ENCODE data around the gene ATP8A1. TPM values are rescaled to one million over a fixed set of nuclear protein-coding genes. Genes with fewer than 3 reads are reported as not detected.
"Not testable (repeated sequence)": the region's sequence is repeated elsewhere in the genome, so short reads cannot be mapped to it uniquely, and the experiment has no call there.

ATP8A1 gene
- total RNA-seq, 2 donors from 2014 or later, result 12.5 to 25.8 TPM

DNA sequence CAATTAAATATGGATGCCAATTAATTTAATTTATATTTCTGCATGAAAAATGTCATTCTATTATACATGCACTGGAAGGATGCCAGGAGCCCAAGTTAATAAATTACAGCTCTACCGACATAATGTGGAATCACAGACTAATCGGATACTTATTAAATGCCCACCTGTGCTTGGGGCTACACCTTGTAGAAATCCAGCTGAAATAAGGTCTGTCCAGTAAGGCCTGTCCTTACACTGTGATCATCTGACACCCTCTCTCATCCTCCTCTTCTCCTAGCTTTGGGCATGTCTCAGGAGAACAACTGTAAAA, 265.6 kb downstream of the ATP8A1 start:
- Histone ChIP-seq H3K9me3 (no peaks in the 10 kb centered on the region), H3K36me3 (no peaks in the 10 kb centered on the region), H3K4me3 (no peak overlapping the region), H3K27me3 (no peaks in the 10 kb centered on the region), H3K27ac (no peak overlapping the region), H3K4me1 (no peaks in the 10 kb centered on the region)
- TF ChIP-seq, protein P1, sequence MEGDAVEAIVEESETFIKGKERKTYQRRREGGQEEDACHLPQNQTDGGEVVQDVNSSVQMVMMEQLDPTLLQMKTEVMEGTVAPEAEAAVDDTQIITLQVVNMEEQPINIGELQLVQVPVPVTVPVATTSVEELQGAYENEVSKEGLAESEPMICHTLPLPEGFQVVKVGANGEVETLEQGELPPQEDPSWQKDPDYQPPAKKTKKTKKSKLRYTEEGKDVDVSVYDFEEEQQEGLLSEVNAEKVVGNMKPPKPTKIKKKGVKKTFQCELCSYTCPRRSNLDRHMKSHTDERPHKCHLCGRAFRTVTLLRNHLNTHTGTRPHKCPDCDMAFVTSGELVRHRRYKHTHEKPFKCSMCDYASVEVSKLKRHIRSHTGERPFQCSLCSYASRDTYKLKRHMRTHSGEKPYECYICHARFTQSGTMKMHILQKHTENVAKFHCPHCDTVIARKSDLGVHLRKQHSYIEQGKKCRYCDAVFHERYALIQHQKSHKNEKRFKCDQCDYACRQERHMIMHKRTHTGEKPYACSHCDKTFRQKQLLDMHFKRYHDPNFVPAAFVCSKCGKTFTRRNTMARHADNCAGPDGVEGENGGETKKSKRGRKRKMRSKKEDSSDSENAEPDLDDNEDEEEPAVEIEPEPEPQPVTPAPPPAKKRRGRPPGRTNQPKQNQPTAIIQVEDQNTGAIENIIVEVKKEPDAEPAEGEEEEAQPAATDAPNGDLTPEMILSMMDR (IDR thresholded peaks at IDR 0.05), result no peak
- no peak for DNase-seq (ENCODE audit: low spot score)

DNA sequence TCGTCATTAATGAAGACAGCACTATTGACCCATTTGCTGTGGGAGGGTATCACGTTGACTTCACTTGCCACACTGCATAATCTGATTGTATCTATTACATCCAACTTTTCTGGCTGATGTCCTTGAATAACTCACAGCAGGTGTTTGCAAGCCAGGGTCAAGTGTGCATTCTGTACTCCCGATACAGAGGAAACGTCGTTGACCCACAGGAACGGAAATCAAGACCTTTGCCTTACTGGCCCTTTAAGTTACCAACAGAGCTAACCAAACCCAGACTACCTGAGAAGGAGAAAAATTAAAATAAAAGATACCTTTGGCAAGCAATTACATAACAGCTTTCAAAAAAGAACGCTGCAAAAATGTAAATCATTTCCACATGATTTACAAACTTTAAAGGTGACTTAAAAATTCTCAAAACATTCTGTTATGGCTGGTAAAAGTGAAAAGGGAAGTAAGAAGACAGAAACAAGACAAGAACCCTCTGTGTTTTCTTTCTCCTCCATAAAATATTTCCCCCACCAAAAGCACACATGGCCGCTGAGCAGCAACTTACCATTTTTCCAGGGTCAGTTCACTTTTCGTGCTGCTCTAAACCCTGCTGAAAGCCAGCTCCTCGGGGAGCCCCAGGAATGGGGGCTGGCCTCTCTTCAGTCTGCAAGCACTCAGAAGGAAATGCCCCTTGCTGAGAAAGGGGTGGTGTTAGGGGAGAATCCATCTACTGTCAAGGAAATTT, 266.1 kb downstream of the ATP8A1 start:
- no peaks in the 10 kb centered on the region for H3K36me3 ChIP-seq
- H3K27me3 ChIP-seq, result no peaks in the 10 kb centered on the region
- no peak overlapping the region for H3K4me3 ChIP-seq
- no peak for DNase-seq (ENCODE audit: low spot score)
- no peak overlapping the region for H3K27ac ChIP-seq
- H3K9me3 ChIP-seq, result no peaks in the 10 kb centered on the region
- no peaks in the 10 kb centered on the region for H3K4me1 ChIP-seq
- TF ChIP-seq, protein P1 (IDR thresholded peaks at IDR 0.05), result no peak

DNA sequence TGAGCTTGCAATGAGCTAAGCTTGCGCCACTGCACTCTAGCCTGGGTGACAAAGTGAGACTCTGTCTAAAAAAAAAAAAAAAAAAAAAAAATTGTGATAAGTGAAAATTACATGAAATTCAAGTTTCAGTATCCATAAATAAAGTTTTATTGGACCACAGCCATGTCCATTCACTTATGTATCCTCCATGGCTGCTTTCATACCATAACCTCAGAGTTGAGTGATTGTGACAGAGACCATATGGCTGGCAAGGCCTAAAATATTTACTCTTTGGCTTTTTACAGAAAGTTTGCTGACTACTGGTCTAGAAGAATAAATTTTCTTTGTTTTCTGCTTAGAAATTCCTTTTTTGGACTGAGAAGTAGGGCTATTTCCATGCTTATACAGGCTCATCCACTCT, 271.4 kb downstream of the ATP8A1 start:
- TF ChIP-seq, protein P1 (IDR thresholded peaks at IDR 0.05), result no peak
- Histone ChIP-seq H3K36me3 (no peaks in the 10 kb centered on the region), H3K27ac (no peak overlapping the region), H3K9me3 (no peaks in the 10 kb centered on the region), H3K4me1 (no peaks in the 10 kb centered on the region), H3K4me3 (no peak overlapping the region), H3K27me3 (no peaks in the 10 kb centered on the region)
- DNase-seq (ENCODE audit: low spot score), result no peak

DNA sequence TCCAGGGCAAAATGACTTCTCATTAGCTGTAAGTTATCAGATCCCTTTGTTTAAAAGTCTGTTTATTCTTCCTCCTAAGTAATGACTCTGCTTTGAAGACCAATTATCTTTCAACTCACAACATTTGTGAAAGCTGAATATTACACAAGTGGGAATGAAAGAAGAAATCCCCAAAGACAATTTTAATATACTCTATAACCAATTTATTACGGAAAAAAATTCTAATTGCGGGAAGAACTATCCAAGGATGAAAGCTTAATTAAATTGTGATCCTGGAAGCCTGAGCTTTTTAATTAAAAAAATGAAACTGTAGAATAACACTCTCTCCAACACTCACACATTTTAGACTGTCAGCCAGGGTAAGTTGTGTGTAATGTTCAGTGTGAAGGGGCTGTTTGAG, 275.2 kb downstream of the ATP8A1 start:
- H3K36me3 ChIP-seq, result no peaks in the 10 kb centered on the region
- H3K27me3 ChIP-seq, result no peaks in the 10 kb centered on the region
- H3K27ac ChIP-seq, result no peak overlapping the region
- no peaks in the 10 kb centered on the region for H3K4me1 ChIP-seq
- H3K4me3 ChIP-seq, result no peak overlapping the region
- no peaks in the 10 kb centered on the region for H3K9me3 ChIP-seq
- TF ChIP-seq, protein P1 (IDR thresholded peaks at IDR 0.05), result no peak
- DNase-seq (ENCODE audit: low spot score), result no peak

DNA sequence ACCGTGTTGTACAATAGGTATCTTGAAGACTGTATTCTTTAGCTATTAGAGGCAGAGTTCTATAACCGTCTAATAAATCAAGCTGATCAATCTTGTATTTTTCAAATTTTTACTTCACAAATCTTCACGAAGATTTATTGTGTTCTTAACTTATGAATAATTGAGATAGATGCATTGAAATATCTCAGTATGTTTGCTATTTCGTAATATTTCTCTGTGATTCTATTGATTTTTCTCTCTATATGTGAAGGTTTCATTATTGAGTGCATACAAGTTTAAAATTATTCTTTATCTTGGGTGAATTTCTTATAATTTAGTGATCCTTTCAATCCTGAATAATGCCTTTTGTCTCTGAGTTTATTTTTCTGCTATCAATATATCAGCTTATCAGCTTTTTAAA, 279.4 kb downstream of the ATP8A1 start:
- Histone ChIP-seq H3K36me3 (no peaks in the 10 kb centered on the region), H3K27ac (no peak overlapping the region), H3K4me1 (no peaks in the 10 kb centered on the region), H3K9me3 (no peaks in the 10 kb centered on the region), H3K27me3 (no peaks in the 10 kb centered on the region), H3K4me3 (no peak overlapping the region)
- TF ChIP-seq, protein P1 (IDR thresholded peaks at IDR 0.05), result no peak
- no peak for DNase-seq (ENCODE audit: low spot score)

DNA sequence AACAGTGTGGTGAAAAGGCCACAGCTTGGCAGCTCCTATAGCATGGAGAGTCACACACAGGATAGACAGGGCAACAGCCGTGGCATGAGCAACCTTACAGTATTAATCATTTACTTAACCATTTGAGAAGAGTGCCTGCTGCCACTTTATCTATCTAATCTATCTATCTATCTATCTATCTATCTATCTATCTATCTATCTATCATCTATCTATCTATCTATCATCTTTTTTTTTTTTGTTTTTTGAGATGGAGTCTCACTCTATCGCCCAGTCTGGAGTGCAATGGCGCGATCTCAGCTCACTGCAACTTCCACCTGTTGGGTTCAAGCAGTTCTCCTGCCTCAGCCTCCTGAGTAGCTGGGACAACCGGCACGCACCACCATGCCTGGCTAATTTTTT, 284.6 kb downstream of the ATP8A1 start:
- not testable (repeated sequence) for H3K4me1 ChIP-seq; DNase-seq (ENCODE audit: low spot score); H3K27me3 ChIP-seq; H3K9me3 ChIP-seq; H3K4me3 ChIP-seq; H3K27ac ChIP-seq; H3K36me3 ChIP-seq

Measured in right atrium auricular region (tissue), 2 donors.